ENCODE results near the gene CNTN1. TPM values are rescaled to one million over a fixed set of nuclear protein-coding genes. Genes with fewer than 3 reads are reported as not detected.

CNTN1 gene
- total RNA-seq, 2 donors from 2014 or later = 16.3 to 33.6 TPM

- intact Hi-C loops (cut with DNase I) = no loop called here
- Histone ChIP-seq H3K36me3 (no peaks in the 10 kb centered on the region), H3K27ac (no peak overlapping the region), H3K4me3 (no peak overlapping the region), H3K9me3 (no peaks in the 10 kb centered on the region), H3K27me3 (replicated peaks; ENCODE audit: insufficient read depth) (no peaks in the 10 kb centered on the region), H3K4me1 (replicated peaks) (no peaks in the 10 kb centered on the region)
- no peak for DNase-seq (ENCODE audit: low spot score)
- WGBS = 91% methylated on average over 3 of the region's 3 CpGs
- TF ChIP-seq CTCF (IDR thresholded peaks at IDR 0.05) (no peak), POLR2AphosphoS5 (IDR thresholded peaks at IDR 0.05) (no peak), POLR2A (IDR thresholded peaks at IDR 0.05) (no peak)
Observed at GRCh38 chr12:41106315-41106714, 414.1 kb downstream of the CNTN1 start.

GRCh38 chr12:41108032-41108431 lies 415.8 kb downstream of the CNTN1 start:
- Histone ChIP-seq H3K4me3 (no peak overlapping the region), H3K27me3 (replicated peaks; ENCODE audit: insufficient read depth) (no peaks in the 10 kb centered on the region), H3K9me3 (no peaks in the 10 kb centered on the region), H3K27ac (no peak overlapping the region), H3K4me1 (replicated peaks) (no peaks in the 10 kb centered on the region), H3K36me3 (no peaks in the 10 kb centered on the region)
- intact Hi-C loops (cut with DNase I) = loop anchor here (2.0 kb wide), 1 partner anchor 61 kb away; no protein-coding TSS in a partner anchor
- TF ChIP-seq CTCF (IDR thresholded peaks at IDR 0.05) (no peak), POLR2AphosphoS5 (IDR thresholded peaks at IDR 0.05) (peak; percentile 23)
- DNase-seq (ENCODE audit: low spot score) = no peak
- WGBS = 11% methylated on average over 4 of the region's 4 CpGs

- no peak overlapping the region for H3K4me3 ChIP-seq
- intact Hi-C loops (cut with DNase I) = no loop called here
- no peaks in the 10 kb centered on the region for H3K9me3 ChIP-seq
- H3K27me3 ChIP-seq (replicated peaks; ENCODE audit: insufficient read depth) = no peaks in the 10 kb centered on the region
- H3K4me1 ChIP-seq (replicated peaks) = no peaks in the 10 kb centered on the region
- no peak for DNase-seq (ENCODE audit: low spot score)
- 76% methylated on average over 2 of the region's 2 CpGs for WGBS
- H3K36me3 ChIP-seq = no peaks in the 10 kb centered on the region
- TF ChIP-seq POLR2AphosphoS5 (IDR thresholded peaks at IDR 0.05) (no peak), CTCF (IDR thresholded peaks at IDR 0.05) (no peak), POLR2A (IDR thresholded peaks at IDR 0.05) (no peak)
- H3K27ac ChIP-seq = no peak overlapping the region
Observed at GRCh38 chr12:41112903-41113302, 420.7 kb downstream of the CNTN1 start.

- H3K4me1 ChIP-seq (replicated peaks) = no peaks in the 10 kb centered on the region
- intact Hi-C loops (cut with DNase I) = no loop called here
- no peak overlapping the region for H3K4me3 ChIP-seq
- H3K9me3 ChIP-seq = no peaks in the 10 kb centered on the region
- H3K27ac ChIP-seq = no peak overlapping the region
- DNase-seq (ENCODE audit: low spot score) = no peak
- no peak for TF ChIP-seq POLR2A (IDR thresholded peaks at IDR 0.05)
- no peak for TF ChIP-seq CTCF (IDR thresholded peaks at IDR 0.05)
- no peak for TF ChIP-seq POLR2AphosphoS5 (IDR thresholded peaks at IDR 0.05)
- H3K27me3 ChIP-seq (replicated peaks; ENCODE audit: insufficient read depth) = no peaks in the 10 kb centered on the region
- 52% methylated on average over 2 of the region's 2 CpGs for WGBS
- no peaks in the 10 kb centered on the region for H3K36me3 ChIP-seq
Observed at GRCh38 chr12:41120211-41120610, 428.0 kb downstream of the CNTN1 start.

GRCh38 chr12:41121374-41121773 lies 429.1 kb downstream of the CNTN1 start:
- no peaks in the 10 kb centered on the region for H3K27me3 ChIP-seq (replicated peaks; ENCODE audit: insufficient read depth)
- no peak for DNase-seq (ENCODE audit: low spot score)
- intact Hi-C loops (cut with DNase I) = no loop called here
- H3K27ac ChIP-seq = no peak overlapping the region
- no peak for TF ChIP-seq POLR2AphosphoS5 (IDR thresholded peaks at IDR 0.05)
- TF ChIP-seq CTCF (IDR thresholded peaks at IDR 0.05) = no peak
- no peak for TF ChIP-seq POLR2A (IDR thresholded peaks at IDR 0.05)
- no peaks in the 10 kb centered on the region for H3K9me3 ChIP-seq
- H3K36me3 ChIP-seq = no peaks in the 10 kb centered on the region
- no peaks in the 10 kb centered on the region for H3K4me1 ChIP-seq (replicated peaks)
- no peak overlapping the region for H3K4me3 ChIP-seq

Measured in prostate gland (tissue), 2 donors.